LoVo (cell line): ENCODE measurements around the gene SPG11.
"Not testable (repeated sequence)": the region's sequence is repeated elsewhere in the genome, so short reads cannot be mapped to it uniquely, and the experiment has no call there.

Experiments used
- DNase-seq: peaks from one replicate; pipeline ENCODE4 v3.0.0-alpha.2; 2016; ENCODE audit warnings: low spot score

Gene SPG11

GRCh38 chr15:44554934-44555723, 108.3 kb downstream of the SPG11 start:
- no peak for DNase-seq

- DNase-seq, result no peak
These were observed 112.7 kb downstream of the SPG11 start for GRCh38 chr15:44550734-44551133.

DNA sequence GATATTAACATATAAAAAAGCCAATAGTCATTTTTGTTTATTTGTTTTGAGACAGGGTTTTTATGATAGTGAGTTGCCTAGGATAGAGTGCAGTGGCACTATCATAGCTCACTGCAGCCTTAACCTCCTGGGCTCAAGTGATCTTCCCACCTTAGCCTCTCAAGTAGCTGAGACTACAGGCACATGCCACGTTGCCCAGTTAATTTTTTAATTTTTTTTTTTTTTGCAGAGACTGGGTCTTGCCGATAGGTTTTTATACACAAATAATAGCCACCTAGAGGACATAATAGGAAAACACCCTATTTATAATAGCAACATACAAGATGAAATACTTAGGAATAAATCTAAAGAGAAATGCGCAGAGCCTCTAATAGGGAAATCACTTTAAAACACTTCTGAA, 113.2 kb downstream of the SPG11 start:
- DNase-seq, result no peak

DNA sequence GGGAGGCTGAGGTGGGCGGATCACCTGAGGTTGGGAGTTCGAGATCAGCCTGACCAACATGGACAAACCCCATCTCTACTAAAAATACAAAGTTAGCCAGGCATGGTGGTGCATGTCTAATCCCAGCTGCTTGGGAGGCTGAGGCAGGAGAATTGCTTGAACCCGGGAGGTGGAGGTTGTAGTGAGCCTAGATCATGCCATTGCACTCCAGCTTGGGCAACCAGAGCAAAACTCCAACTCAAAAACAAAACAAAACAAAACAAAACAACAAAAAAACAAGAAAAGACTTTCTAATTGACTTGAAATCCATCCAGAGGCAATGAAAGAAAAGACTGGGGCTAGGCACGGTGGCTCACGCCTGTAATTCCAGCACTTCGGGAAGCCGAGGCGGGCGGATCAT, 114.3 kb downstream of the SPG11 start:
- not testable (repeated sequence) for DNase-seq

GRCh38 chr15:44545913-44546802, 117.3 kb downstream of the SPG11 start:
- no peak for DNase-seq

DNA sequence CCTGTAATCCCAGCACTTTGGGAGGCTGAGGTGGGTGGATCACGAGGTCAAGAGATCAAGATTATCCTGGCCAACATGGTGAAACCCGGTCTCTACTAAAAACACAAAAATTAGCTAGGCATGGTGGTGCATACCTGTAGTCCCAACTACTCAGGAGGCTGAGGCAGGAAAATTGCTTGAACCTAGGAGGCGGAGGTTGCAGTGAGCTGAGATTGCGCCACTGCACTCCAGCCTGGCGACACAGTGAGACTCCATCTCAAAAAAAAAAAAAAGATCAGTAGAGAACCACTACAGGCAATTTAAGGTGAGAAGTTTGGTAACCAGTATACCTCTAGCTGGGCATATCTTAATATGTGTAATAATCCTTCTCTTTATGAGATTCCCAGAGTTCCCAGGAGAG, 118.7 kb downstream of the SPG11 start:
- not testable (repeated sequence) for DNase-seq

GRCh38 chr15:44542596-44542995, 120.9 kb downstream of the SPG11 start:
- DNase-seq, result no peak

DNA sequence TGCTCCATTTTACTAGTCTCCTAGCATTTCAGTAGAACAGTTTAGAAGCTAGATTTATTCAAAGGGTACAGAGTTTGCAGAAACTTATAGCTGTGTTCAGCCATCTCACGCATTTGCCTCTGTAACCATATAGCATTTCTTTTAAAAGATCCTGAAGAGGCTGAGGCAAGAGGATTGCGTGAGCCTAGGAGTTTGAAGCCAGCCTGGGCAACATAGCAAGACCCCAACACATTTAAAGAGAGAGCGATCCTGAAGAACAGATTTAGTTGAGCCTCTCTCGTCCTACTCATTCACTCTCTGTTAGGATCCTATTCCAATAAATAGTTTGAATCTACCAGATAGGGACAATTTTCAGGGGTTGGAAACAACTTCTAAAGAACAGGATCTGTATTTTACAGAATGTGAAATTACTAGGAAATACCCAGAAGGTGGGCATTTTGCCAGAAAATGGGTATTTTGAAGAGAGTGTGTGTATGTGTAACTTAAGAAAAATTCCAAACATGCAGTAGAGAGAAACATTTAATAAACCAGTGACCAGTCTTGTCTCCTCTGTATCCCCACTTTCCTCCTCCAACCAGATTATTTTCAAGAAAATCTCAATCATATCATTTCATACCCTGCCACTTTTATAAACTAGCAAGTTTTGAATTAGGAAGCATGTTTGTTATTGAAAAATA, 122.0 kb downstream of the SPG11 start:
- DNase-seq, result peak; percentile 16

GRCh38 chr15:44537735-44538240, 125.7 kb downstream of the SPG11 start:
- peak; percentile 46 for DNase-seq

GRCh38 chr15:44536962-44537734, 126.3 kb downstream of the SPG11 start, which contains the start of gene EIF3J:
EIF3J (plus strand) TSS chr15:44537147; CDS start chr15:44537195, 48 bp downstream.
- peak; percentile 99 for DNase-seq

GRCh38 chr15:44536302-44536961, 127.0 kb downstream of the SPG11 start:
- DNase-seq, result peak; percentile 91

- DNase-seq, result peak; percentile 34
These were observed 127.8 kb downstream of the SPG11 start for GRCh38 chr15:44535523-44536301.

DNA sequence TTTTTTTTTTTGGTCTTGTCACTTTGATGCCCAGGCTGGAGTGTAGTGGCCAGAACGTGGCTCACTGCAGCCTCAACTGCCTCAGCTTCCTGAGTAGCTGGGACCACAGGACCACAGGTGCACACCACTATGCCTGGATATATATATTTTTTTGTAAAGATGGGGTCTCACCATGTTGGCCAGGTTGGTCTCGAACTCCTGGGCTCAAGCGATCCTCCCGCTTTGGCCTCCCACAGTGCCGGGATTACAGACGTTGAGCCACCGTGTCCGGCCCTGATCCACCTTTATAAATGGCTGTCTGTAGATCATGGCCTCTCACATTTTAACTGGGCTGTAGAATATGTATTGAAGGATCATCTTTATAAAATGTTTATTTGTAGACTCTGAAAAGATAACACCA, 128.4 kb downstream of the SPG11 start:
- no peak for DNase-seq

DNA sequence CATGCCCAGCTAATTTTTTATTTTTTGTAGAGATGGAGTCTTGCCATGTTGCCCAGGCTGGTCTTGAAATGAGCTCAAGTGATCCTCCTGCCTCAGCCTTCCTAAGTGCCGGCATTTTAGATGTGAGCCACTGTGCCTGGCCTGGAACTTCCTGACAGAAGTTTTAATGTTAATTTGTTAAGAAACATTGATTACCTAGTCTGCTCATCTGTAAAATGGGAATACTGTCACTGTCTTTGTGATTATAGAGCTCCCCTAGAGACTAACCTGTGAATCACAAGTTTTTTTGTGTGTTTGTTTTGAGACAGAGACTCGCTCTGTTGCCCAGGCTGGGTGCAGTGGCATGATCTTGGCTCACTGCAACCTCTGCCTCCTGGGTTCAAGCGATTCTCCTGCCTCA, 130.8 kb downstream of the SPG11 start:
- DNase-seq, result no peak

- DNase-seq, result not testable (repeated sequence)
These were observed 131.2 kb downstream of the SPG11 start for GRCh38 chr15:44532275-44532674.

GRCh38 chr15:44530653-44531052, 132.8 kb downstream of the SPG11 start:
- DNase-seq, result no peak

DNA sequence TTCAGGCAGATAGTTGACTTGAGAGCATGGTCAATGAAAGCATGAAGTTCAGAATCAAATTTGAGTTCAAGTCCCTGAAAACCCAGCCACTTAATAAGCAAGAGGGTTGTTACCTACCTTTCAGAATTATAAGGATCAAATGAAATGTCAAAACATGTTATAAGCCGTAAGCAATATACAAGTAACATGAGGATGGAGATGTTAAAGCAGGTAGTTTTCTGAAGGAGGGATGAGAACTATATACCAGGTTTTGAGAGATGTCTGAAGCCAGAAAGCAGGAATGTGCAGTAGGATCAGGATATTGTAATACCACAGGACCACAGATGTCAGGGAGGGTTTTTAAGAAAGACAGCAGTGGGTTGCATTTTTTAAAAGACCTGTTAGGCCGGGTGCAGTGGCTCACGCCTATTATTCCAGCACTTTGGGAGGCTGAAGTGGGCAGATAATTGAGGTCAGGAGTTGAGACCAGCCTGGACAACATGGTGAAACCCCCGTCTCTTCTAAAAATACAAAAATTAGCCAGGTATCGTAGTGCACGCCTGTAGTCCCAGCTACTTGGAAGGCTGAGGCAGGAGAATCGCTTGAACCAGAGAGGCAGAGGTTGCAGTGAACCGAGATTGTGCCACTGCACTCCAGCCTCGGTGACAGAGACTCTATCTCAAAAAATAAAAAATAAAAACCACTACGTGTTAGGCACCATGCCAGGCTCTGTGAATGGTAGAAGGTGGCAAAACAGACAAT, 133.4 kb downstream of the SPG11 start:
- no peak for DNase-seq

DNA sequence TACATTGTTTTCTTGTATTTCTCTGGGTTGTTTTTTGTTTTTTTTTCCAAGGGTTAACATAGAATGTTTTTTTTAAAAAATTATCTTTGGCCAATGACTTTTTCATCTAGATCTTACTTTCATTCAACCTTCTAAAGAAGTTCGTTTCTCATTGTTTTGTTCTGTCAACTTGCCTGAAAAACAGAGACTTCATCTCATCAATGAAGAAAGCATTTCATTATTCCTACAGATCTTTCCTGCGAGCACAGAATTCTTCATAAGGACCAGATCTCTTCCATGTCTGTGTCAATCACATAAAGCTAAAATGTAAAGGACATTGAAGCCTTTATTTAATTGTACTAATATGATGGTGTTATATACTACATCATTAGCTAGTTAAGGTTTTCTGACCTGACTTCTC, 136.2 kb downstream of the SPG11 start:
- no peak for DNase-seq

- DNase-seq, result no peak
These were observed 138.4 kb downstream of the SPG11 start for GRCh38 chr15:44525018-44525417.
